Liver (tissue), 9 donors: ENCODE results near the gene SLC8A2. TPM values are rescaled to one million over a fixed set of nuclear protein-coding genes. Genes with fewer than 3 reads are reported as not detected.

Experiments
- DNase-seq: peaks from one replicate; pipeline ENCODE4 v3.0.0-alpha.2; 2017; ENCODE audit warnings: low spot score
- H3K27ac ChIP-seq, 2 donors: one replicate each; pipeline ENCODE4 v1.7.0; 2013; ENCODE audit warnings: inconsistent platforms in 2 of 2, low read length in 2 of 2, control low read depth in 1 of 2, low read depth in 1 of 2, mild to moderate bottlenecking in 1 of 2
- H3K27me3 ChIP-seq, 4 donors: one replicate each; pipeline versions ENCODE4 v1.6.1 to v1.7.0; 2013; ENCODE audit warnings: low read length in 3 of 4, inconsistent platforms in 1 of 4, mild to moderate bottlenecking in 1 of 4, moderate library complexity in 1 of 4; ENCODE audit not compliant: control insufficient read depth in 4 of 4, insufficient read depth in 4 of 4
- H3K36me3 ChIP-seq, 4 donors: one replicate each; pipeline versions ENCODE4 v1.6.1 to v1.7.0; 2013; ENCODE audit warnings: low read length in 3 of 4, mild to moderate bottlenecking in 3 of 4, low read depth in 1 of 4, moderate library complexity in 1 of 4; ENCODE audit not compliant: control insufficient read depth in 4 of 4, insufficient read depth in 3 of 4
- H3K4me1 ChIP-seq, 4 donors: one replicate each; pipeline versions ENCODE4 v1.6.1 to v1.7.0; 2013; ENCODE audit warnings: low read length in 3 of 4, mild to moderate bottlenecking in 3 of 4, moderate library complexity in 1 of 4; ENCODE audit not compliant: control insufficient read depth in 4 of 4, insufficient read depth in 4 of 4
- H3K4me3 ChIP-seq, 3 donors: one replicate each; pipeline versions ENCODE4 v1.6.1 to v1.7.0; 2013; ENCODE audit warnings: low read length in 3 of 3, control low read depth in 1 of 3, low read depth in 1 of 3, mild to moderate bottlenecking in 1 of 3
- H3K9ac ChIP-seq, 2 donors: one replicate each; pipeline ENCODE4 v1.7.0; 2013; ENCODE audit warnings: low read length in 2 of 2, mild to moderate bottlenecking in 2 of 2, moderate library complexity in 2 of 2, control low read depth in 1 of 2, low read depth in 1 of 2
- H3K9me3 ChIP-seq, 4 donors: one replicate each; pipeline versions ENCODE4 v1.6.1 to v1.7.0; 2013; ENCODE audit warnings: low read length in 3 of 4; ENCODE audit not compliant: control insufficient read depth in 4 of 4
- EGR1 ChIP-seq, 2 donors: IDR thresholded peaks; 2 replicates each; pipeline ENCODE4 v1.6.1; 2016 to 2018; ENCODE audit warnings: antibody characterized with exemption in 2 of 2, low read depth in 2 of 2
- FOXA1 ChIP-seq: IDR thresholded peaks from 2 replicates; pipeline ENCODE4 v1.6.1; 2016; ENCODE audit warnings: antibody characterized with exemption
- FOXA2 ChIP-seq: IDR thresholded peaks from 2 replicates; pipeline ENCODE4 v1.6.1; 2016; ENCODE audit warnings: antibody characterized with exemption
- GABPA ChIP-seq, 2 donors: IDR thresholded peaks in 1 of 2; conservative IDR thresholded peaks in 1 of 2; 2 replicates each; pipeline ENCODE4 v1.6.1; 2016; ENCODE audit warnings: antibody characterized with exemption in 2 of 2, mild to moderate bottlenecking in 1 of 2, moderate library complexity in 1 of 2
- HNF4A ChIP-seq, 2 donors: conservative IDR thresholded peaks; 2 replicates each; pipeline ENCODE4 v1.6.1; 2016; ENCODE audit warnings: antibody characterized with exemption in 2 of 2, mild to moderate bottlenecking in 2 of 2
- HNF4G ChIP-seq: IDR thresholded peaks from 2 replicates; pipeline ENCODE4 v1.6.1; 2016; ENCODE audit warnings: antibody characterized with exemption
- JUND ChIP-seq, 2 donors: IDR thresholded peaks; 2 replicates each; pipeline ENCODE4 v1.6.1; 2016; ENCODE audit warnings: antibody characterized with exemption in 2 of 2
- NR2F2 ChIP-seq: IDR thresholded peaks from 2 replicates; pipeline ENCODE4 v1.6.1; 2016; ENCODE audit warnings: antibody characterized with exemption
- RAD21 ChIP-seq, 2 donors: IDR thresholded peaks; 2 replicates each; pipeline ENCODE4 v1.6.1; 2016; ENCODE audit warnings: antibody characterized with exemption in 2 of 2, mild to moderate bottlenecking in 2 of 2
- RXRA ChIP-seq, 2 donors: IDR thresholded peaks; 2 replicates each; pipeline ENCODE4 v1.6.1; 2017 to 2018; ENCODE audit warnings: antibody characterized with exemption in 2 of 2, mild to moderate bottlenecking in 1 of 2
- SP1 ChIP-seq: IDR thresholded peaks from 2 replicates; pipeline ENCODE4 v1.6.1; 2018; ENCODE audit warnings: antibody characterized with exemption, mild to moderate bottlenecking
- TAF1 ChIP-seq: conservative IDR thresholded peaks from 2 replicates; pipeline ENCODE4 v1.6.1; 2016; ENCODE audit warnings: antibody characterized with exemption, mild to moderate bottlenecking
- WGBS: extraction: QIAGEN DNeasy Blood & Tissue Kit; methylation state at CpG from one replicate; pipeline ENCODE4 v1.1.7; 2013; 5-methylcytosine and 5-hydroxymethylcytosine counted together
- polyA plus RNA-seq, 2 donors: library from polyadenylated mRNA; stranded (reverse) in 1 of 2; unstranded in 1 of 2; fragments of 200-250 nt in 1 of 2; fragments of >200 nt in 1 of 2; fragmentation: Nextera tagmentation in 1 of 2; extraction: Ambion mirVana in 1 of 2; gene quantifications; one replicate each; pipeline versions ENCODE4 v1.2.1 to v1.2.3, GENCODE V29; 2013 to 2015
- total RNA-seq, 2 donors: library from RNA; depleted of rRNA; stranded (reverse); fragments of >200 nt; gene quantifications; one replicate each; pipeline ENCODE4 v1.2.3, GENCODE V29; 2014
- TF ChIP-seq, protein P1 (sequence below): IDR thresholded peaks from 2 replicates; pipeline ENCODE4 v1.6.1; 2016; ENCODE audit warnings: antibody characterized with exemption, mild to moderate bottlenecking
- TF ChIP-seq, protein P2 (sequence below): IDR thresholded peaks from 2 replicates; pipeline ENCODE4 v1.6.1; 2016; ENCODE audit warnings: antibody characterized with exemption
- TF ChIP-seq, protein P3 (sequence below): IDR thresholded peaks from 2 replicates; pipeline ENCODE4 v1.6.1; 2016; ENCODE audit warnings: antibody characterized with exemption
- donor health status: healthy.
- donor health status: healthy.
- donor health status: healthy.
- donor health status: healthy.
- donor health status: healthy.

The SLC8A2 gene
- total and polyA plus RNA-seq, 4 donors: 0.01 to 0.25 TPM; not detected in 2

DNA sequence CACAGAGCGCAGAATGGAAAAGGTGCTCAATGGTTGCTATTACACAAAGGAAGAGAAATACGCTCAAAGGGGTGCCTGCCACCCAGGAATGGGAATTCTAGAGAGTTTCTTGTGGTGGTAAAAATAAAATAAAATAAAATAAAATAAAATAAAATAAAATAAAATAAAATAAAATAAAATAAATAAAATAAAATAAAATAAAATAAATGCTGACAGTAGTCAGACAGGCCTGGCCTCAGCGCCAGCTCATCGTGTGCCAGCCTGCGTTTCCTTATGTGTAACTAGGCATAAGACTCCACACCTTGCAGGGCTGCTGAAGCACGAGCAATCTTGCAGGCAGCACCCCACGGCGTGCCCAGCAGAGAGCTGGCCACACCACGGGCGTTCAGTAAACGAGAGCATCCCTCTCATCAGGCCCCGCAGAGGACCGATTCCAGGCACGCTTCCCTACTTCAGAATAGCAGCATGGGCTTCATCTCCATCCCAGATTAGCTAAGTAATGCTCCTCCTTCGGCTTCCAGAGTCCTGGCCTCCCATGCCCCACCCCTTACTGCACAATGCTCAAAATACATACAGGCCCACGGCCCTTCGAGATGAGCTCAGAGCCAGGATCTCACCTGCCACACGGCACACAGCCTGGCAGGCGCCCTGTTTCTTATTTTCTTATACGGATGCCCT is 37.6 kb upstream of the SLC8A2 start:
- no peak for TF ChIP-seq RAD21 (IDR thresholded peaks at IDR 0.05)
- no peak for TF ChIP-seq FOXA2
- no peak for TF ChIP-seq JUND (IDR thresholded peaks at IDR 0.05)
- no peak for DNase-seq
- no peak overlapping the region for H3K9ac ChIP-seq
- H3K27ac ChIP-seq: peak overlapping the region in 1 of 2 donors; percentile 56
- H3K36me3 ChIP-seq: peaks cover 0 to 3% (median under 1%) of the 10 kb centered on the region in 4 donors
- peaks cover 25 to 83% (median 66%) of the 10 kb centered on the region in 4 donors for H3K4me1 ChIP-seq
- no peaks in the 10 kb centered on the region for H3K27me3 ChIP-seq
- no peaks in the 10 kb centered on the region for H3K9me3 ChIP-seq
- no peak overlapping the region for H3K4me3 ChIP-seq
- 85% methylated on average over 20 of the region's 20 CpGs for WGBS

DNA sequence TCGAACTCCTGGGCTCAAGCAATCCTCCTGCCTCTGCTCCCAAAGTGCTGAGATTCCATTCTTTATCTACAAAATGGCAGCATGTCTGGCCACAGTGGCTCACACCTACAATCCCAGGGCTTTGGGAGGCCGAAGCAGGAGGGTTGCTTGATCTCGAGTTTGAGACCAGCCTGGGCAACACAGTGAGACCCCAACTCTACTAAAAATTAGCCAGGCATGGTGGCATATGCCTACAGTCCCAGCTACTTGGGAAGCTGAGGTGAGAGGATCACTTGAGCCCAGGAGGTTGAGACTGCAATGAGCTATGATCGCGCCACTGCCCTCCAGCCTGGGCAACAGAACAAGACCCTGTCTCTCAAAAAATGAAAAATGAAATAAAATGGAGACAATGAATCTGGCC is 37.0 kb upstream of the SLC8A2 start:
- H3K27me3 ChIP-seq: no peaks in the 10 kb centered on the region
- H3K36me3 ChIP-seq: peaks cover 0 to 6% (median 4%) of the 10 kb centered on the region in 4 donors
- no peak overlapping the region for H3K9ac ChIP-seq
- H3K27ac ChIP-seq: no peak overlapping the region
- DNase-seq: no peak
- TF ChIP-seq TAF1 (no peak), RXRA (IDR thresholded peaks at IDR 0.05) (no peak), GABPA (IDR thresholded peaks at IDR 0.05 in 1 of 2, conservative IDR thresholded peaks at IDR 0.05 in 1 of 2) (no peak), HNF4A (conservative IDR thresholded peaks at IDR 0.05) (no peak), SP1 (no peak), EGR1 (IDR thresholded peaks at IDR 0.05; ENCODE audit: low read depth in 2 of 2) (no peak), RAD21 (IDR thresholded peaks at IDR 0.05) (no peak), FOXA1 (no peak), NR2F2 (no peak), FOXA2 (no peak), HNF4G (no peak)
- TF ChIP-seq, protein P1, sequence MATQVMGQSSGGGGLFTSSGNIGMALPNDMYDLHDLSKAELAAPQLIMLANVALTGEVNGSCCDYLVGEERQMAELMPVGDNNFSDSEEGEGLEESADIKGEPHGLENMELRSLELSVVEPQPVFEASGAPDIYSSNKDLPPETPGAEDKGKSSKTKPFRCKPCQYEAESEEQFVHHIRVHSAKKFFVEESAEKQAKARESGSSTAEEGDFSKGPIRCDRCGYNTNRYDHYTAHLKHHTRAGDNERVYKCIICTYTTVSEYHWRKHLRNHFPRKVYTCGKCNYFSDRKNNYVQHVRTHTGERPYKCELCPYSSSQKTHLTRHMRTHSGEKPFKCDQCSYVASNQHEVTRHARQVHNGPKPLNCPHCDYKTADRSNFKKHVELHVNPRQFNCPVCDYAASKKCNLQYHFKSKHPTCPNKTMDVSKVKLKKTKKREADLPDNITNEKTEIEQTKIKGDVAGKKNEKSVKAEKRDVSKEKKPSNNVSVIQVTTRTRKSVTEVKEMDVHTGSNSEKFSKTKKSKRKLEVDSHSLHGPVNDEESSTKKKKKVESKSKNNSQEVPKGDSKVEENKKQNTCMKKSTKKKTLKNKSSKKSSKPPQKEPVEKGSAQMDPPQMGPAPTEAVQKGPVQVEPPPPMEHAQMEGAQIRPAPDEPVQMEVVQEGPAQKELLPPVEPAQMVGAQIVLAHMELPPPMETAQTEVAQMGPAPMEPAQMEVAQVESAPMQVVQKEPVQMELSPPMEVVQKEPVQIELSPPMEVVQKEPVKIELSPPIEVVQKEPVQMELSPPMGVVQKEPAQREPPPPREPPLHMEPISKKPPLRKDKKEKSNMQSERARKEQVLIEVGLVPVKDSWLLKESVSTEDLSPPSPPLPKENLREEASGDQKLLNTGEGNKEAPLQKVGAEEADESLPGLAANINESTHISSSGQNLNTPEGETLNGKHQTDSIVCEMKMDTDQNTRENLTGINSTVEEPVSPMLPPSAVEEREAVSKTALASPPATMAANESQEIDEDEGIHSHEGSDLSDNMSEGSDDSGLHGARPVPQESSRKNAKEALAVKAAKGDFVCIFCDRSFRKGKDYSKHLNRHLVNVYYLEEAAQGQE: no peak
- TF ChIP-seq, protein P2, sequence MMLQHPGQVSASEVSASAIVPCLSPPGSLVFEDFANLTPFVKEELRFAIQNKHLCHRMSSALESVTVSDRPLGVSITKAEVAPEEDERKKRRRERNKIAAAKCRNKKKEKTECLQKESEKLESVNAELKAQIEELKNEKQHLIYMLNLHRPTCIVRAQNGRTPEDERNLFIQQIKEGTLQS: no peak
- TF ChIP-seq, protein P3, sequence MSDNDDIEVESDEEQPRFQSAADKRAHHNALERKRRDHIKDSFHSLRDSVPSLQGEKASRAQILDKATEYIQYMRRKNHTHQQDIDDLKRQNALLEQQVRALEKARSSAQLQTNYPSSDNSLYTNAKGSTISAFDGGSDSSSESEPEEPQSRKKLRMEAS: no peak
- no peaks in the 10 kb centered on the region for H3K9me3 ChIP-seq
- 98% methylated on average over 5 of the region's 5 CpGs for WGBS
- H3K4me1 ChIP-seq: peaks cover 25 to 80% (median 63%) of the 10 kb centered on the region in 4 donors
- no peak overlapping the region for H3K4me3 ChIP-seq
